ENCODE results near the gene EPHA8. TPM values are rescaled to one million over a fixed set of nuclear protein-coding genes. Genes with fewer than 3 reads are reported as not detected.

Gene EPHA8
- total RNA-seq, 1 donor from 2014 or later = 0.24 TPM

- Mint-ChIP-seq H3K27ac (no peak overlapping the region), H3K4me1 (ENCODE audit: low read depth) (peaks cover 4% of the 10 kb centered on the region), H3K36me3 (ENCODE audit: insufficient read depth) (peaks cover 6% of the 10 kb centered on the region), H3K27me3 (no peaks in the 10 kb centered on the region), H3K9me3 (ENCODE audit: low read depth) (no peaks in the 10 kb centered on the region), H3K4me3 (ENCODE audit: low read depth) (no peak overlapping the region)
- DNase-seq (ENCODE audit: low spot score, unreplicated experiment) = no peak
- no peak for TF ChIP-seq CTCF (IDR thresholded peaks at IDR 0.05; ENCODE audit: unreplicated experiment)
Observed at GRCh38 chr1:22535399-22535798, 27.9 kb upstream of the EPHA8 start.

- TF ChIP-seq CTCF (IDR thresholded peaks at IDR 0.05; ENCODE audit: unreplicated experiment) = no peak
- Mint-ChIP-seq H3K36me3 (ENCODE audit: insufficient read depth) (peaks cover 6% of the 10 kb centered on the region), H3K4me3 (ENCODE audit: low read depth) (no peak overlapping the region), H3K27me3 (no peaks in the 10 kb centered on the region), H3K4me1 (ENCODE audit: low read depth) (peaks cover 4% of the 10 kb centered on the region), H3K27ac (peak overlapping the region; percentile 17), H3K9me3 (ENCODE audit: low read depth) (no peaks in the 10 kb centered on the region)
- DNase-seq (ENCODE audit: low spot score, unreplicated experiment) = no peak
Observed at GRCh38 chr1:22536506-22536905, 26.8 kb upstream of the EPHA8 start.

GRCh38 chr1:22537441-22538139 is 25.7 kb upstream of the EPHA8 start:
- H3K36me3 Mint-ChIP-seq (ENCODE audit: insufficient read depth) = peaks cover 6% of the 10 kb centered on the region
- no peak for DNase-seq (ENCODE audit: low spot score, unreplicated experiment)
- H3K27me3 Mint-ChIP-seq = no peaks in the 10 kb centered on the region
- no peaks in the 10 kb centered on the region for H3K9me3 Mint-ChIP-seq (ENCODE audit: low read depth)
- H3K4me3 Mint-ChIP-seq (ENCODE audit: low read depth) = no peak overlapping the region
- peaks cover 4% of the 10 kb centered on the region for H3K4me1 Mint-ChIP-seq (ENCODE audit: low read depth)
- TF ChIP-seq CTCF (IDR thresholded peaks at IDR 0.05; ENCODE audit: unreplicated experiment) = no peak
- H3K27ac Mint-ChIP-seq = peak overlapping the region; percentile 20

- Mint-ChIP-seq H3K4me3 (ENCODE audit: low read depth) (no peak overlapping the region), H3K9me3 (ENCODE audit: low read depth) (no peaks in the 10 kb centered on the region), H3K27me3 (peaks cover 10% of the 10 kb centered on the region), H3K4me1 (ENCODE audit: low read depth) (no peaks in the 10 kb centered on the region), H3K36me3 (ENCODE audit: insufficient read depth) (peaks cover 3% of the 10 kb centered on the region), H3K27ac (peak overlapping the region; percentile 11)
- TF ChIP-seq CTCF (IDR thresholded peaks at IDR 0.05; ENCODE audit: unreplicated experiment) = no peak
- no peak for DNase-seq (ENCODE audit: low spot score, unreplicated experiment)
Observed at GRCh38 chr1:22539510-22540118, 23.7 kb upstream of the EPHA8 start.

GRCh38 chr1:22540337-22540736 is 23.0 kb upstream of the EPHA8 start:
- H3K27me3 Mint-ChIP-seq = peaks cover 16% of the 10 kb centered on the region
- no peak for TF ChIP-seq CTCF (IDR thresholded peaks at IDR 0.05; ENCODE audit: unreplicated experiment)
- peaks cover 3% of the 10 kb centered on the region for H3K36me3 Mint-ChIP-seq (ENCODE audit: insufficient read depth)
- H3K27ac Mint-ChIP-seq = peak overlapping the region; percentile 60
- H3K9me3 Mint-ChIP-seq (ENCODE audit: low read depth) = no peaks in the 10 kb centered on the region
- H3K4me1 Mint-ChIP-seq (ENCODE audit: low read depth) = no peaks in the 10 kb centered on the region
- no peak for DNase-seq (ENCODE audit: low spot score, unreplicated experiment)
- H3K4me3 Mint-ChIP-seq (ENCODE audit: low read depth) = no peak overlapping the region
